ENCODE results near the gene XIRP2.
A peak's percentile ranks its signal among the peaks of the same experiment; 100 is the strongest.

The XIRP2 gene

GRCh38 chr2:167292430-167293171, 404.3 kb downstream of the XIRP2 start, which contains the start of gene B3GALT1:
B3GALT1 (plus strand) TSS chr2:167293001.
- ATAC-seq (peak; percentile 95), DNase-seq (peak; percentile 70)

GRCh38 chr2:167293172-167293781, 405.0 kb downstream of the XIRP2 start:
- ATAC-seq = peak; percentile 29

GRCh38 chr2:167293943-167294775, 405.9 kb downstream of the XIRP2 start:
- DNase-seq = peak; percentile 12

More at GRCh38 chr2:167293172-167293781, 405.0 kb downstream of the XIRP2 start:
- DNase-seq = peak; percentile 5

GRCh38 chr2:167294776-167295140, 406.5 kb downstream of the XIRP2 start:
- no peak for DNase-seq
- no peak for ATAC-seq

More at GRCh38 chr2:167293943-167294775, 405.9 kb downstream of the XIRP2 start:
- no peak for ATAC-seq

- no peak for DNase-seq
- no peak for ATAC-seq
These were observed 409.0 kb downstream of the XIRP2 start for GRCh38 chr2:167297292-167297691.

- no peak for ATAC-seq
- no peak for DNase-seq
These were observed 409.7 kb downstream of the XIRP2 start for GRCh38 chr2:167298017-167298416.

All from stimulated activated naive CD8-positive, alpha-beta T cell treated with anti-CD3 and anti-CD28 coated beads, Interleukin-15, Interleukin-2, amounts not matched to agents 100 U/mL and 50 U/mL, for 24 hours (primary cell).